Peyer's patch (tissue), 4 donors: Measurements from ENCODE around the gene THRB. TPM values are rescaled to one million over a fixed set of nuclear protein-coding genes. Genes with fewer than 3 reads are reported as not detected.

Experiments used
- DNase-seq, 3 donors: peaks; one replicate each; pipeline ENCODE4 v3.0.0-alpha.2; 2017 to 2019
- H3K27ac ChIP-seq, 4 donors: fragments of 200-600 bp; sonication (generic); one replicate each; pipeline ENCODE4 v1.5.1; 2016 to 2019
- H3K27me3 ChIP-seq, 2 donors: fragments of 200-600 bp; sonication (generic); one replicate each; pipeline ENCODE4 v1.5.1; 2019
- H3K36me3 ChIP-seq, 3 donors: fragments of 200-600 bp; sonication (generic); one replicate each; pipeline ENCODE4 v1.5.1; 2016 to 2019
- H3K4me1 ChIP-seq, 4 donors: fragments of 200-600 bp; sonication (generic); one replicate each; pipeline ENCODE4 v1.5.1; 2016 to 2019
- H3K4me3 ChIP-seq, 4 donors: fragments of 200-600 bp; sonication (generic); 1 replicate in 3 of 4; 2 replicates in 1 of 4; pipeline ENCODE4 v1.5.1; 2016 to 2019; ENCODE audit warnings: mild to moderate bottlenecking in 1 of 4
- H3K9me3 ChIP-seq, 4 donors: fragments of 200-600 bp; sonication (generic); one replicate each; pipeline ENCODE4 v1.5.1; 2016 to 2019; ENCODE audit warnings: mild to moderate bottlenecking in 1 of 4
- CTCF ChIP-seq, 6 experiments: fragments of 450-650 bp in 4 of 6; fragments of 200-600 bp in 2 of 6; sonication (generic) in 1 of 6; IDR thresholded peaks; one replicate each; pipeline ENCODE4 v1.5.1; 2017 to 2019; ENCODE audit warnings: antibody characterized with exemption in 6 of 6, mild to moderate bottlenecking in 3 of 6, moderate library complexity in 1 of 6
- POLR2A ChIP-seq, 2 donors: fragments of 450-650 bp; IDR thresholded peaks; one replicate each; pipeline ENCODE4 v1.5.1; 2017; ENCODE audit warnings: antibody characterized with exemption in 2 of 2, mild to moderate bottlenecking in 2 of 2, moderate library complexity in 2 of 2
- total RNA-seq, 4 donors: library from RNA; depleted of rRNA; stranded (reverse); fragments of >200 nt; gene quantifications; one replicate each; pipeline ENCODE4 v1.1.0, GENCODE V29; 2016

The THRB gene
- total RNA-seq, 4 donors from 2014 or later = 2.6 to 13.2 (median 8.4) TPM

DNA sequence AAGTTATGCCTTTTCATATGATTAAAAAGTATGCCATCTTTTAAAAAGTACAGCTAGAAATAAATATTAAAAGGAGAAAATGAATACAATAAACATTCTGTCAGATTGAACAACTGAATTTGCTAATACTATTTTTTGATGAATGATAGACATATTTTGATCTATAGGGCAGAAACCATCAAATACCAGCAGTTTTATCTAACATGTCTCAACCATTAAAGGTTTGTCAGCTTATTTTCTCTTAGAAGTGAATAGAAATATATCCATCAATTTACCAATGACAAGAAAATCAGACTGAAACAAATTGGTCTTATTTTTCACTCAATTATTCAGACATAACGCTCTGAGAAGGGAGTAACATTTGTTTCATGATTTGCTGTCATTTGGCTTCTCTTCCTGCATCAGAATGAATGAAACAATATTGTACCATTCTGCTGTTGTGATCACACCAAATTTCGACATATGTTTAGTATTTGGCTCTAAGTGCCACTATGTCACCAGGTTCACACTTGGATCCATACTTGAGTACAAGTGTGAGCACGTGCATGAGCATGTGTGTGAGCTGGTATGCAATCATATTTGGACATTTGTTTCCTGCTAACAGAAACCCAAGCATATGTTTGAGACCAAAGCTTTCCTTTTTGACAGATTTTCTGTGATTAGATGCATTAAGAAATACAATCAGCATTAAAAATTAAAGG lies 86.5 kb downstream of the THRB start:
- Histone ChIP-seq H3K36me3 (no peaks in the 10 kb centered on the region), H3K4me3 (no peak overlapping the region), H3K4me1 (no peaks in the 10 kb centered on the region), H3K27ac (no peak overlapping the region), H3K27me3 (no peaks in the 10 kb centered on the region), H3K9me3 (no peaks in the 10 kb centered on the region)
- TF ChIP-seq POLR2A (IDR thresholded peaks at IDR 0.05) (no peak), CTCF (IDR thresholded peaks at IDR 0.05) (no peak)
- DNase-seq = no peak

DNA sequence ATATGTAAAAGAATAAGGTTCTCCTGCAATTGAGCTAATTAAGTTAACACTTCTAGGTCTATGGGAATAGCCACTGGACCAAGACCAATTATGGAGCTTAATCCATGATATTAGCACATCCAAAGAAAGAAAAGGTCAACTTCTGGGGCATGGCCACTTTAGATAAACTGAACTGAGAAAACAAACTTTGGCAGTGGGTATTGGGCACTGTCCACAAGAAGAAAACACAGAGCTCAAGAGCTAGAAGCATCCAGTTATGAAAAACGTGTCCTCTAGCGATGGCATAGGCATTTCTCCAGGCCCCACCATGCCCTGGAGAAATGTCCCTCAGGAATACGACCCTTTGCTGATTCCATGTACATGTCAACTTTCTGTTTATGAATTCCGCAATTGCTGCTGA lies 87.8 kb downstream of the THRB start:
- Histone ChIP-seq H3K4me3 (no peak overlapping the region), H3K9me3 (no peaks in the 10 kb centered on the region), H3K27ac (no peak overlapping the region), H3K27me3 (no peaks in the 10 kb centered on the region), H3K36me3 (no peaks in the 10 kb centered on the region), H3K4me1 (peaks cover 0 to 3% (median 0%) of the 10 kb centered on the region in 4 donors)
- no peak for DNase-seq
- no peak for TF ChIP-seq POLR2A (IDR thresholded peaks at IDR 0.05)
- TF ChIP-seq CTCF (IDR thresholded peaks at IDR 0.05) = no peak

GRCh38 chr3:24405057-24405456 lies 89.6 kb downstream of the THRB start:
- no peaks in the 10 kb centered on the region for H3K9me3 ChIP-seq
- no peak overlapping the region for H3K27ac ChIP-seq
- H3K4me3 ChIP-seq = no peak overlapping the region
- no peaks in the 10 kb centered on the region for H3K27me3 ChIP-seq
- H3K4me1 ChIP-seq = peaks cover 0 to 18% (median 0%) of the 10 kb centered on the region in 4 donors
- DNase-seq = no peak
- H3K36me3 ChIP-seq = no peaks in the 10 kb centered on the region
- TF ChIP-seq POLR2A (IDR thresholded peaks at IDR 0.05) = no peak
- no peak for TF ChIP-seq CTCF (IDR thresholded peaks at IDR 0.05)

DNA sequence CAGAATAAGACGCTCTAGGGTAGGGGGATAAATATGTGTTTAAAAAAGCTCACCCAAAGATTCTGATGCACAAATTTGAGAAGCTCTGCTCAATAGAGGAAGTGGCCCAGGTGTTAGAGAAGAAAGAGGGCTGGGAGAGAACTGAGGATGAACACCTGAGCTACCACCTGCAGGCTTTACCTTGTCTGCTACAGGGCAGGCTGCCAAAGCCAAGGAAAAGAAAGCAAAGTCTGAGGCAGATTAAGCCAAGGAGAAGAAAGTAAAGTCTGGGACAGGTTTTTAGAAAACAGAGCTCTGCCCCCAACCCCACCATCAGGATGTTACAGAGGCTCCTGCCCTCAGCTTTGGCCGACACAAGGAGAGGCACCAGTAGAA lies 92.9 kb downstream of the THRB start:
- DNase-seq = peak in 1 of 3 donors; percentile 47
- Histone ChIP-seq H3K4me1 (peaks cover 0 to 18% (median 0%) of the 10 kb centered on the region in 4 donors), H3K9me3 (no peaks in the 10 kb centered on the region), H3K36me3 (no peaks in the 10 kb centered on the region), H3K27ac (no peak overlapping the region), H3K27me3 (no peaks in the 10 kb centered on the region), H3K4me3 (no peak overlapping the region)
- TF ChIP-seq POLR2A (IDR thresholded peaks at IDR 0.05) (no peak), CTCF (IDR thresholded peaks at IDR 0.05) (no peak)

DNA sequence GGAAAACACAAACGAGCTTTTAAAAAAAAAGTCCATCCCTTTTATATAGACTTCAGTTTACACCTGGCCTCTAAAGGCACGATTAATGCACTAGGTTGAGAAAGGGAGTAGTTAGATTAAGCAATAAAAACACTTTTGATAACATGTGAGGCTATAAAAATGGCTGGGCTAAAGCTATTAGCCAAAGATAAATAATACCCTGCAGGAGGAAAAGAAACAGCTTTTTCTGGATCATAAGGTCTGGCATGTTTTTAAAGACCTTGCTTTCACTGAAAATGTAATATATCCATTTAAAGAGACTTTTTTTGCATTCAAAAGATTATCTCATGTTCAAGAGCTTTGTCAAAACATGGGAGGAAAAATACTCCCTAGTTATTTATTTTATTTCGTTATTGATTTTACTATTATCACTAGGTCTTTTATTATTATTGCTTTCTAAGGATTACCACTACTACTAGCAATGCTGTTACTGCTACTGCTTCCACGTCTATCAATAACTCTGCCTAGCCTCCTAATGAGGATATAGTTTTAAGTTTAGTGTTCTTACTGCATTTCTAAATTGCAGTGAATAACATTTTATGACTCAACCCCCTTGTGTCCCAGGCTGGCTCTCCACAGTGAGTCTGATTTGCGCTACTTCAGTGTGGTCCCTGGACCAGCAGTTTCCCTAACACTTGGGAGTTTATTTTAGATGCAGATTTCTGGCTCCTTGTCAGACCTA lies 93.4 kb downstream of the THRB start:
- DNase-seq = no peak
- H3K27ac ChIP-seq = no peak overlapping the region
- H3K27me3 ChIP-seq = no peaks in the 10 kb centered on the region
- H3K36me3 ChIP-seq = no peaks in the 10 kb centered on the region
- no peaks in the 10 kb centered on the region for H3K9me3 ChIP-seq
- H3K4me3 ChIP-seq = no peak overlapping the region
- TF ChIP-seq CTCF (IDR thresholded peaks at IDR 0.05) = peak in 1 of 6 experiments; percentile 7
- TF ChIP-seq POLR2A (IDR thresholded peaks at IDR 0.05) = no peak
- peaks cover 0 to 18% (median 0%) of the 10 kb centered on the region in 4 donors for H3K4me1 ChIP-seq
